Lower lobe of right lung (tissue), 2 donors: ENCODE results near the gene MXD4. TPM values are rescaled to one million over a fixed set of nuclear protein-coding genes. Genes with fewer than 3 reads are reported as not detected.
A peak's percentile ranks its signal among the peaks of the same experiment; 100 is the strongest.

Experiments used
- ATAC-seq, 2 donors: fragments of 200-7000 bp; cut with Tn5 transposase; one replicate each; pipeline ENCODE4 v1.9.1; 2020 to 2022; ENCODE audit warnings: mild to moderate bottlenecking in 2 of 2, moderate library complexity in 2 of 2
- DNase-seq: peaks from one replicate; pipeline ENCODE4 v3.0.0-alpha.2; 2020
- H3K27ac ChIP-seq: fragments of 200-600 bp; one replicate; pipeline ENCODE4 v1.8.0; 2022
- H3K27me3 ChIP-seq: fragments of 200-600 bp; one replicate; pipeline ENCODE4 v1.8.0; 2022; ENCODE audit warnings: low read depth
- H3K36me3 ChIP-seq: fragments of 200-600 bp; one replicate; pipeline ENCODE4 v1.8.0; 2022; ENCODE audit warnings: mild to moderate bottlenecking
- H3K4me1 ChIP-seq: fragments of 200-600 bp; one replicate; pipeline ENCODE4 v1.8.0; 2022
- H3K4me3 ChIP-seq: fragments of 200-600 bp; one replicate; pipeline ENCODE4 v1.8.0; 2022; ENCODE audit warnings: mild to moderate bottlenecking
- H3K9me3 ChIP-seq: fragments of 200-600 bp; one replicate; pipeline ENCODE4 v1.8.0; 2022
- CTCF ChIP-seq: fragments of 200-600 bp; IDR thresholded peaks from one replicate; pipeline ENCODE4 v1.8.0; 2022; ENCODE audit warnings: antibody characterized with exemption, mild to moderate bottlenecking
- intact Hi-C: fragments of 100-400 bp; cut with DNase I; formaldehyde crosslinking; loops from one replicate; pipeline ENCODE4 v1.11.0; 2022
- total RNA-seq: library from RNA; stranded (reverse); fragmentation: NEBNext Ultra II Directional; extraction: Animal tissue kit (Norgen Biotek cat#: 25700); gene quantifications from one replicate; pipeline ENCODE4 v1.2.1, GENCODE V29; 2021
- donor health status: DM: no; HTN: yes; CAD: no; lungs with severe emphysema.

MXD4 gene
- total RNA-seq, 1 donor from 2014 or later, result 74.3 TPM

DNA sequence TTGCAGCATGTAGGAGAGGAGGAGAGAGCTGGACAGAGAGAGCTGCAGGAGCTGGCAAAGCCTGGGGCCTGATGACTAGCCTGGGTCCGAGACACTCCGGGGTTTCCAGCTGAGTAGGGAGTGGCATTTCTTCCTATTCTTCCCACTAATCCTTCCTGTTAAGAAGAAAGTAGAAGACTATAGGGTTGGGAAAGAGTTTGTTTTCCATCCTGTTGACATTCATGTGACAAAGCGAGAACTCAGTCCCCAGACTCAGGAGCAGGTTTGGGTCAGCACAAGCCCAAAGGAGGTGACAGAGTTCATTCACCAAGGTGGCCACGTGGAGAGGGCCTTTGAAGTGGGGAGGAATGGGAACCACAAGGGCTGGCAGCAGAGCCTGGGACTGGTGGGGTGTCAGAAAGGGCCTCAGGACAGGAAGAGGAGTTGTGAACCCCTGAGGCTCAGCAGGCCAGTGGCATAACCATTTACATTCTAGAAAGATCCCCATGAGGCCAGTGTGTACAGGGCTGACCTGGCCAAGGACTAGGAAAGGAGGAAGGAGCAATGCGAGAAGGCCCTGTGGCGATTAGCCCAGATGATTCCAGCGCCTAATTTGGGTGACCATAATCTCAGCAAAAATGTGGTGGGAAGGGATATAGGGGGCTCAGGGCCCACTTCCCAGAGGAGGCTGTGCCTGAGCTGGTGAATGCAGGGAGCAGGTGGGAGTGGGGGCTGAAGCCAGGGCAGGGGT, 16.7 kb downstream of the MXD4 start:
- Histone ChIP-seq H3K9me3 (no peaks in the 10 kb centered on the region), H3K4me3 (no peak overlapping the region), H3K27ac (peak overlapping the region; percentile 49), H3K36me3 (peaks cover 32% of the 10 kb centered on the region), H3K4me1 (peaks cover 47% of the 10 kb centered on the region), H3K27me3 (no peaks in the 10 kb centered on the region)
- DNase-seq, result no peak
- ATAC-seq, result no peak
- no peak for TF ChIP-seq CTCF
- intact Hi-C loops, result no loop called here

DNA sequence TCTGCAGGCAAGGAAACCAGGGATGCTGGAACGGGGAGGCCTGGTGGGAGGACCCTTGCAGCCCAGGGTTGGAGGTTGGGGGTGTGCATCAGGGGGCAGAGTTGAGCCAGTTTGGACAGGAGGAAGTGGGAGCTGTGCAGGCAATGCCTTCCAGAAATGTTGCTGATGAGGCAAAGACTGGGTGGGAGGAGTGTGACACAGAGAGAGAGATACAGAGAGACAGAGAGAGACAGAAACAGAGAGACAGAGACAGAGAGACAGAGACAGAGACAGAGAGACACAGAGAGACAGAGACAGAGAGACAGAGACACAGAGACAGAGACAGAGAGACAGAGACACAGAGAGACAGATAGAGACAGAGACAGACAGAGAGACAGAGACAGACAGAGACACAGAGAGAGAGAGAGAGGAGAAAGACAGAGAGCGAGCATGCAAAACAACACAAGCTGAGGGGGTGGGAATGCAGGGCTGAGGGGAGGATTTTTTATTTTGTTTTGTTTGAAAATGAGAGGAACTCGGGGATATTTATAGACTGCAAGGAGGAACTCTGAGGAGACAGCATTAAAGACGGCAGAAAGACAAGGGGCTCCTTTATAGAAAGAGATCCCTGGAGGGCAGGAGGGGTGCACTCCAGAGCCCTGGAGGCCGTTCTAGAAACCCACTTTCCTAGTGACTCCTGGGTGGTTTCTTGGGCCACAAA, 18.1 kb downstream of the MXD4 start:
- intact Hi-C loops, result no loop called here
- no peak for ATAC-seq
- Histone ChIP-seq H3K4me3 (no peak overlapping the region), H3K9me3 (no peaks in the 10 kb centered on the region), H3K27ac (peak overlapping the region; percentile 49), H3K36me3 (peaks cover 27% of the 10 kb centered on the region), H3K4me1 (peaks cover 56% of the 10 kb centered on the region), H3K27me3 (no peaks in the 10 kb centered on the region)
- peak; percentile 58 for DNase-seq
- TF ChIP-seq CTCF, result peak; percentile 38

DNA sequence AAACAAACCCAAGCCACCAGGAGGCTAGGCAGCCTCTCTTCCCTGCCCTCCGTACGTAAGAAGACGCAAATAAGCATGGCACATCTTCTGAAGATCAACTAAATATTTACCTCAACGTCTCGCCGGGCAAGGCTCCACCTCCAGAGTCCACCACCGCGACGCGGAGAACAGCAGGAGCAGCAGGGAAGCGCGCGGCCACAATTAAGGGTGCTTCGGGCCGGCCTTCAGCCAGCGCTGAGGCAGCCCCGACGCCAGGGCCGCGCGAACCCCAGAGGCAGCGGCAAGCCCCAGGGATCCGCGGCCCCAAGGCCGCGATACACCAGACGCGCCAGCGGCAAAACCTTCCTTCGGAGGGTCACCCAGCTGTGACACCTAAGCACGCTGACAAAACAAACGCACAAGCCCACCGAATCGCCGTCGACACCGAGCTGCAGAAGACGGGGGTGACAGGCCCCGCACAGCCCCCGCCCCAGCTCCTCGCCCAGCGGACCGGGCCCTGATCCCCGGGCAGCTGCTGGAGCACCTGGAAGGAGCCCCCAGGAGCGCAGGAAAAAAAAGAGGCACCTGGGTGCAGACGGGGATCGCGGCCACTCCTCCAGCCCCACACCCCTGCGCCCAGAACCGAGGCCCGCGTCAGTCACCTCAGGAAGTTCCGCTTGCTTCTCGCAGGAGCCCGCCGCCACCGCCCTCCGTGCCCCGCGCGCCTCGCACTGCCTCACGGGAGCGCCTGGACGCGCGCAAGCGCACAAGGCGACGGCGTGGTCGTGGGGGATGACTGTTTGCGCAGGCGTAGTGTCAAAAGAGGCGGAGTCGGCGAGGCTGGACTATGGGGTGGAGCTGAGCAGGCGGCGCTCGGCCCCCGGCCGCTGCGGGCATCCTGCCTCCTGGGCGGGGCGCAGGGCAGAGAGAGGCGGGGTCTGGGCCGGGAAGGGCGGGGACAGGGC, 20.2 kb downstream of the MXD4 start, which contains the start of the genes HAUS3 and POLN:
Gene HAUS3 (minus strand): TSS at position 712 of the 944 bp plus-strand sequence. CDS start 1,175 bp downstream, outside the sequence.
Gene POLN (minus strand): TSS at position 712 of the 944 bp plus-strand sequence. CDS start 12,890 bp downstream, outside the sequence.
- no peaks in the 10 kb centered on the region for H3K9me3 ChIP-seq
- H3K4me1 ChIP-seq, result peaks cover 72% of the 10 kb centered on the region
- ATAC-seq, result peak; percentile 99
- no peaks in the 10 kb centered on the region for H3K27me3 ChIP-seq
- no peak for TF ChIP-seq CTCF
- DNase-seq, result peak; percentile 99
- H3K36me3 ChIP-seq, result peaks cover 24% of the 10 kb centered on the region
- H3K27ac ChIP-seq, result peak within 1 kb of the TSS; percentile 87
- intact Hi-C loops, result no loop called here
- peak within 1 kb of the TSS; percentile 92 for H3K4me3 ChIP-seq

DNA sequence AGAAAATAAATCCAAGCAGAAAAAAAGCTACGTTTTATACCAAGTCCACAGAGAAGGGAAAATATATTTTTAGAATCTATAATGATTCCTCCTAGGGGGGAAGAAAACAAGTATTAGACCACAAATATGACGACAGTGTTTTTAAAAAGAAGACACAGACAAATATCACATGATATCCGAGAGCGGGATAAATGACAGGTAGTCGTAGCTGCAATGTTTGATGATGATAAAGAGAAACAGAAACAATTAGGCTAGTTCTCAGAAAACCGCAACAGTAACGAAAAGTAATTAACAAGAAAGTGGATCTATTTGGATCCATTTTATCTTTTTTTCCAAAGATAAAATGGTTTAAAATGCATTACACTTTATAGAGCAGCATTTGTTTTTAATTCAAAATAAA, 20.9 kb downstream of the MXD4 start:
- intact Hi-C loops, result no loop called here
- TF ChIP-seq CTCF, result no peak
- peaks cover 30% of the 10 kb centered on the region for H3K36me3 ChIP-seq
- no peak for DNase-seq
- peaks cover 70% of the 10 kb centered on the region for H3K4me1 ChIP-seq
- peak overlapping the region; percentile 92 for H3K4me3 ChIP-seq
- peak overlapping the region; percentile 87 for H3K27ac ChIP-seq
- ATAC-seq, result no peak
- no peaks in the 10 kb centered on the region for H3K9me3 ChIP-seq
- H3K27me3 ChIP-seq, result no peaks in the 10 kb centered on the region
